HG03565 (cell line): ENCODE data around the gene SERPINA5.
"Not testable (repeated sequence)": the region's sequence is repeated elsewhere in the genome, so short reads cannot be mapped to it uniquely, and the experiment has no call there.

Source experiments
- ATAC-seq: cut with Tn5 transposase; IDR thresholded peaks from one replicate; pipeline ENCODE4 v1.9.1; 2021; ENCODE audit warnings: mild to moderate bottlenecking, moderate library complexity; ENCODE audit not compliant: unreplicated experiment

The SERPINA5 gene

DNA sequence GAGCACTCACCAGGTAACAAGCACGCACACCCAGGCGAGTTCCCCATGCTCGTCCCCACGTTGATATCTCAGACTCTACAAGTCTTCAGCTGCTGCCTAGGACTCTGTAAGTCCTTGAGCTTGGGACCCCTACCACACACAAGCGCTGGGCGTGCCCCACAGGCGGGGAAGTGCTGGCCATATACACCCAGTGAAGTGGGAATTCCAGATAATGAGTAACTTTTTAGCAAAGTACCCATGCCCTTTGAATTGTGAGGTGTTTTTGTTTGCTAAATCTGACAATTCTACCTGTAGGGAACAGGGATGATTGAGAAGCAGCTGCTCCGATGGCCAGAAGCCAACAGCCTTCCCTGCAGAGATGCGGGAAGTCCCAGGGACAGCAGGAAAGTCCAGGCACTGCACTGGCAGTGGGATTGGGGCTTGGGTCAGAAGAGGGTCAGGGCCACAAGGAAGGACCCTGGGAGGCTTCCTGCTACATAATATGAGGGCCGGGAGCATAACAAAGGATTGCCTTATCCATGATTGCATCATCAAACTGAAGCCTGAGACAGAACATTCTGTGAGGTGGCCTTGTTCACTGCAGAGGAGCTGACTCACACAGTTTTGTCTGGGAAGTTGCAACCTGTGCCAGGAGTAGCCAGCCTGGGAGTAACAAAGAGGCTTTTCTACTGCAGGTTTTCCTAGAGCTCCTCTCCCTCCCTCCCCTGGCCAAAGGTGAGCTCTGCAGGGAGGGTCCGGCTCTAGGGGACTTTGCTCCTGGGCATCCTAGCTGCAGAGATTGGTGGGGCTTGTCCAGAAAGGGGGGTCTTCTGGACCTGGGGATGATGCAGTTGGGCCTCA, 17.8 kb downstream of the SERPINA5 start:
- ATAC-seq, result no peak

DNA sequence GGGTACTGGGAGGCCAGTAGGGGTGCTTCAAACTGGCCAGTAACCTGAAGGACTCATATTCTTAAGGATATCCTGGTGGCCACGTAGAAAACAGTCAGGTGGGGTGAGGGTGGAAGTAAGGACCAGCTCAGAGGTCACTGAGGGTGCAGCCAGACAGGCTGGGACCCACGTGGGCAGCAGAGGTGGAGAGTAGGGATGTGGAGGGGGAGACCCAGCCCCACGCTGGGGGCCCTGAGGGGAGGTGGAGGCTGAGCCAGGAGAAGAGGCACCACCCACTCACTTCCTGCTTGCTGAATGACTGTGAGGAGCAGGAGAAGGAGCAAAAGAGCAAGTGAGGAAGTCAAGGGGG, 18.4 kb downstream of the SERPINA5 start:
- no peak for ATAC-seq

DNA sequence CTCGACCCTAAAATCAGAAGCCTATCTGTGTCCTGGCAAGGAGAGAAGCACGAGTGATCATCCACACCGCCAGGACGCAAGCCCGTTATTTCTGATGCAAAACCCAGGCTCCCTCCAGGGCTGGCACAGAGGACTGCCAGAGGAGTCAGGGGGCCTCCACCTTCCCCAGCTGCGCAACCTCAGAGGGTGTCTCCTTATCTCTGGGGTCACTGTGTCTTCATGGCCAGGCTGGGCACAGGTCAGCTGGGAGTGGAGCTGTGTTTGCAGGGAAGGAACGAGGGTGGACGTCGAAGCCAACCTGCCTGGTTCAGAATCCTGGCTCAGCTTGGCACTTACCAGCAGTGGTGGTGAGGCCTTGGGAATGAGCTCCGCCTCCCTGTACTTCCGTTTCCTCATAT, 18.9 kb downstream of the SERPINA5 start:
- ATAC-seq, result no peak

DNA sequence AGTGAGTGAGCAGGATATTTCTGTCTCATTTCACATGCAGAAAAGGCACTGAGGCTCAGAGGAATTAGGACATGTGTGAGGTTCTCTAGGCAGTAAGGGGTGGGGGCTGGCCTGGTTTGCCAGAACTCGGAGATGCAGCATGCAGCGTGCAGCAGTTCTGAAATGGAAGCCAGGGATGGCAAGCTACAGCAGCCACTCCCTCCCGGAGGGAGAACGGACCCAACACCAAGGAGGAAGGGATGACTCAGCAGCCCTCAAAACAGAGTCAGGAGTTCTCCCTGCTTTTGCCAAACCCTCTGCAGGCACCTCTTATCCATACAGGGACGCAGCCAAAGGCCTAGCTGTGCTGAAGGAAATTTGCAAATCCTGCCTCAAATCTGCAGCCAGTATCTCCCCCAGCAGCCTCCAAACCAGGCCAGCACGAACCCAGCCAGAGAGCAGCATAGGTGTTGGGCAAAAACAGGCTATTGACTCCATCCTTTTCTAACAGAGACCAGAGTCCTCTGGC, 20.7 kb downstream of the SERPINA5 start:
- no peak for ATAC-seq

DNA sequence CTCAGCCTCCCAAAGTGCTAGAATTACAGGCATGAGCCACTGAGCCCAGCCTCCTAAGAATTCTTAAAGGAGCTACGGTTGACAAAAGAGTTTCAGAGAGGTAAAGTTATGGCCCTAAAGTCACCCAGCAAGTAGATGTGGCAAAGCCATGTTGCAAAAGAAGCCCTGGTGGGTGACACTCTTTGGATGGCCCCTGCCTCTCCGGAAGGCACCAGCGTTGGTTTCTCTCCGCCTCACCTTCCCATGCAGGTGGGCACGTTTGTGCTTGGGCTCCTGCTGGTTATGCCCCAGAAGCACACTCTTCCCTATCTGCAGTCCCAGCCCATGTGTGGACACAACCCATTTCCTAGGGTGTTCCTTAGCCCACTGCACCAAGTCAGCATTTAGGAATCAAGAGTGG, 21.5 kb downstream of the SERPINA5 start:
- no peak for ATAC-seq

- no peak for ATAC-seq
Observed at GRCh38 chr14:94605361-94605760, 24.1 kb downstream of the SERPINA5 start.

GRCh38 chr14:94608966-94609365, 27.7 kb downstream of the SERPINA5 start:
- not testable (repeated sequence) for ATAC-seq

DNA sequence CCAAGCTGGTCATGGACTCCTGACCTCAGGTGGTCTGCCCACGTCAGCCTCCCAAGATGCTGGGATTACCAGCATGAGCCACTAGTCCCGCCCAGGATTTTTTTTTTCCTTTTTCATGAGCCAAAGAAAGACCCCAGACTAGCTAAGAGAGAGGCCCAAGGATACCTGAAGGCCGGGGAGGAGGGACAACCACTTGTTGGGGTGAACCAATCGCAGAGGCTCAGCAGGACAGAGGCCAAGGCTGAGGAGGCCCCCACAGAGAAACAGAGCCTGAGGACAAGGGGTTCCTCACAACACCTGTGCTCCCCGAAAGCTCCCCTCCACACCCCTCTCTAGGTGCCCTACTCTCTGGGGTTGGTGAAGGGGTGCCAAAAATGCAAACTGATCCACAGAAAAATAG, 30.0 kb downstream of the SERPINA5 start:
- no peak for ATAC-seq

DNA sequence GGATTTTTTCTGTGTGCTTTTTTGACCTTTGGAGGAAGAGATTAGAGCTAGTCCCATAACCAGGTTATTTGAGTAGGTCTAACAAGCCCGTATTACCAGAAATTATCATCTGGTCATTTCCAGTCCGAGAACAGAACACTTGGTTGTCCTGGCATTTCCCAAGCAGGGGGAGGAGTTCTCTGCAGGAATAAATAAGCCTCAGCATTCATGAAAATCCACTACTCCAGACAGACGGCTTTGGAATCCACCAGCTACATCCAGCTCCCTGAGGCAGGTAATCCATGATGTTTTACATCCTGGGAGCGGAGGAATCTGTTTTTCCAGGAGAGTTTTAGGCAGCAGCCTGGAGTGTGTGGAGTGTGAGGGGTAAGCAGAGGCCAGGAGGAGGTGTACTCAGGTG, 30.9 kb downstream of the SERPINA5 start, which contains the start of gene SERPINA3:
TSS of gene SERPINA3 (plus strand) at position 218 of the 400 bp plus-strand sequence. CDS start 2,051 bp downstream, outside the sequence.
- ATAC-seq, result no peak

DNA sequence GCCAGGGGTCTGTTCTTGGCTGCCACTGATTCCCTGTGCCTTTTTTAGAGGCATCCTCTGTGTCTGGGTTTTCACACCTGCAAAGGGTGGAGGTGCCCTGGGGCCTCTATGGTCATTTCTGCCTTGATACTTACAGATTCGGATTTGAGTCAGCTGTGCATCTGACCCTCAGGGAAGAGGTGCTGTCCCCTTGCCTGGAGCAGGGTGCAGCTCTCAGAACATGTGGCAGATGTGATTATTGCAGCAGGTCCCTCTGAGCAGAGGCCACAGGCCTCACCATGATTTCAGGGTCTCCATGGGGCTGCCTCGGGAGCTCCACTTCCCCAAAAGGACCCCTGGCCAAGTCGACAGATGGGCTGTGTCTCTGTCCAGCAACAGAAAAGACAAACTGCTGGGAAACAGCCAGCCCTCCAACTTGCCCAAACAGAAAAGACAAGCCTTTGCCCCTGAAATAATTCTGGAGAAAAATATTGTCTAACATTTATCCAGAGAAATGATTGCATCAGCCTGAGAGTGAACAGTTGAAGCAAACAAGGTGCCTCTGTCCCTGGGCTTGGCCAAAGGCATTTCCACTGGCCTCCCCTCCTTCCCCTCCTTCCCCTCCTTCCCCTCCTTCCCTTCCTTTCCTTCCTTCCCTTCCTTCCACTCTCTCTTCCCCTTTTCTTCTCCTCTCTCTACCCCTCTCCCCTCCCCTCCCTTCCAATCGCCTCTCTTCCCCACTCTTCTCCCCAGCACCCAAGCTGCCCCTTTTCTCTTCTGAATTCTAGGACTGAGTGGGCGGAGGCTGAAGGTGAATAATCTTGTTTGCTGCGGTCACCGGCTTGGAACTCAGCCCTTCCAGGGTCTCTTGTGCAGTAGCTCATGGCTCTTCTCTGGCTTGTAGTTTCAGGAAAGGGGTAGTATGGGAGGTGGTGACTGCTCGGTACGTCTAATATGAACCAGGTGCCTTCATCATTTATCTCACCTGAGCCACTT, 31.6 kb downstream of the SERPINA5 start:
- no peak for ATAC-seq

DNA sequence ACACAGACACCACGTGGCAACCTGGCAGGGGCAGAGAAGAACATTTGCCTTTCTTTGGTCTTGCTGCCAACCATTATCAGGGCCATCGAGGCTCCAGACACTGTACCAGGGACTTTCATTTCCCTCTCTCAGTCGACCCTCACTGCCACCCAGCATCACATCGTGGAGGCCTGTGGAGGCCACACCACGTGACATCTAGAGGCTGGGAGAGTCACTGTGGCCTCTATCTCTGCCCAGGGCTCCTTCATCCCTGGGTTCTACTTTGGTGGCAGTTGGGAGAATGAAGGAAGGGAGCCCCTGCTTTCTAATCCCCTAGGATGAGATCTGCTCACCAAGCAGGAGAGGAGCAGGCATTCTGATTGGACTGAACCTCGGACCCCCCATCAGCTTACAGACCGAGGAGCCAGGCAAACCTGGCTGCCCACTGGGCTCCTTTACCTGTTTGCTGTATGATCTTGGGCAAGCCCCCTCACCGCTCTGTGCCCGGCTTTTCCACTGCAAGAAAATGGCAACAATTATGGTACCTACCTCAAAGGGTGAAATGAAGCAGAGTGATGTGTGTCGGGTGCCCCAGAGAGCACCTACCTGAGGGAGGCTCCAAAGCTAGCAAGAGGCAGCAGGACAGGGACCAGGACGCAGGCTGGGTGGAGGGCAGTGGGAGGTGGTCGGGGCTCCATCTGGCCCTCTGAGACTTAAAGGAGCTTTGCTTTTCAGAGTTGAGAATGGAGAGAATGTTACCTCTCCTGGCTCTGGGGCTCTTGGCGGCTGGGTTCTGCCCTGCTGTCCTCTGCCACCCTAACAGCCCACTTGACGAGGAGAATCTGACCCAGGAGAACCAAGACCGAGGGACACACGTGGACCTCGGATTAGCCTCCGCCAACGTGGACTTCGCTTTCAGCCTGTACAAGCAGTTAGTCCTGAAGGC, 32.8 kb downstream of the SERPINA5 start:
- ATAC-seq, result no peak

- ATAC-seq, result no peak
Observed at GRCh38 chr14:94614802-94615201, 33.6 kb downstream of the SERPINA5 start.

- ATAC-seq, result no peak
Observed at GRCh38 chr14:94615254-94615653, 34.0 kb downstream of the SERPINA5 start.

- no peak for ATAC-seq
Observed at GRCh38 chr14:94615823-94616570, 34.8 kb downstream of the SERPINA5 start.

GRCh38 chr14:94617366-94617941, 36.2 kb downstream of the SERPINA5 start:
- ATAC-seq, result no peak

DNA sequence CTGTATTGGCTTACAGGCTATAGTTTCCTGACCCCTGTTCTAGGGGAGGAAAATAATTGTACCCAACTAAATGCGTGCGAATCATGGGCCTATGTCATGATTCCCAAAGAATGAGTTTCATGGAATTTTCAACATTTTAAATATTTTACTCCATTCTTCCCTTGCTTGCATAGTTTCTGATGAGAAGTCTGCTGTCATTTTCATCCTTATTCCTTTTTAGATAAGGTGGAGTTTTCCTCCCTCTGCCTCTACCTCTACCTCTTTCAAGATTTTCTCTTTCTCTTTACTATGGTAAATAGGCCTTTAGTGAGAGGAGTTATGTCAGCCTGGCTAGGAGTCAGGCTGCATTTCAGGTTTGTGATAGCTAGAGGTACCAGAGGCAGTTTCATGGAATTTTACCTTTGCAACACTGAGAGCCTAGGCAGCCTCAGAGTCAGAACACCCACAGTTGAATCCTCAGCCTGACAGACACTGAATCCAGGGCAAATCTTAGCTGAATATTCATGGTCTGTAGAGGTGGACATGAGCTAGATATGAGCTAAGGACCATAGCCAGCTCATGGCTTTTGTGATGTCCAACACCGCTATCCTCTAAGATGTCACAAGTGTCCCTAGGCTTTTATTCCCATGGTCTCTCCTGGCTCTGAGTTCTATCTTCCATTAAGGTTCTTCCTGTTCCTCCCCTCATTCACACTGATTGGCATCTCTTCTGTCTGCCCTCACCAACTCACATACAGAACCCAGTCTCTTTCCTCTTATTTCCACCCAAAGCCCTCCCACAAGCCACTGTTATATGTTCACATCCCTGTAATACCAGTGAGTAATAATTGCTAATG, 37.0 kb downstream of the SERPINA5 start:
- ATAC-seq, result no peak

DNA sequence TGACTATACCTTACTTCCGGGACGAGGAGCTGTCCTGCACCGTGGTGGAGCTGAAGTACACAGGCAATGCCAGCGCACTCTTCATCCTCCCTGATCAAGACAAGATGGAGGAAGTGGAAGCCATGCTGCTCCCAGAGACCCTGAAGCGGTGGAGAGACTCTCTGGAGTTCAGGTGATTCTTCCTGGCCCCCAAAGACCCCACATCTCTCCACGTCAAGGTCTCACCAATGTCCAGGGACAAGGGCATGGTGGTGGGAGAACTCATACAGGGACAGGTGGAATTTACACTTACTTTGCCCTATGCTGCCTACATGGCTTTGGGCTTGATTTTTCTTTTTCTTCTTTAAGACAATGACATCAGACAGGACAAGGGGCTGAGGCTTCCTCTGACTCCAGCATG, 38.1 kb downstream of the SERPINA5 start:
- ATAC-seq, result no peak

DNA sequence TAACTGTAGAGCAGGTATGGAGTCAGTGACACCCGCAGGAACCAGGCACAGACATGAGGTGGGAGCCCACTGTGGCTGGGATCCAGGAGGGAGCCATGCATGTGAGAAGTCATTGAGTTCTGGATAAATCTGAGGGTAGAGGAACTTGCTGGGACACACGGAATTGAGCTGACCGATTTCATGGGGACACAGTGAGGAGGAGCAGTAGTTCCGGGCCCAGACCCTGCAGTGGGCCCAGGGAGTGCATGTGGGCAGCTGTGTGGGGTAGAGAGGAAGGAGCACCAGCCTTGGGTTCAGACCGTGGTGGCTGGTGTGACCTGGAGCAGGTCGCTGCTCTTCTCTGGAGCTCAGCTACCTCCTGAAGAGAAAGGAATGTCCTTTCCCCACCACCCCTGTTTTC, 39.4 kb downstream of the SERPINA5 start:
- ATAC-seq, result no peak
